Neural progenitor cell (in vitro differentiated cells): ENCODE results near the gene BAAT. TPM values are rescaled to one million over a fixed set of nuclear protein-coding genes. Genes with fewer than 3 reads are reported as not detected.
"Not testable (repeated sequence)": the region's sequence is repeated elsewhere in the genome, so short reads cannot be mapped to it uniquely, and the experiment has no call there.

Source experiments
- DNase-seq: peaks from one replicate; pipeline ENCODE4 v3.0.0-alpha.2; 2016; ENCODE audit warnings: low spot score
- H2AFZ ChIP-seq: fragments of 200-600 bp; sonication (generic); replicated peaks from 2 replicates; pipeline ENCODE4 v1.6.1; 2016; ENCODE audit warnings: antibody characterized with exemption
- H3F3A ChIP-seq: fragments of 200-600 bp; sonication (generic); 2 replicates; pipeline ENCODE4 v1.6.1; 2016; ENCODE audit warnings: antibody characterized with exemption, low read depth
- H3K27ac ChIP-seq: fragments of 200-600 bp; sonication (generic); 2 replicates; pipeline ENCODE4 v1.5.1; 2016; ENCODE audit warnings: mild to moderate bottlenecking
- H3K27me3 ChIP-seq: fragments of 200-600 bp; sonication (generic); 2 replicates; pipeline ENCODE4 v1.6.1; 2016; ENCODE audit warnings: mild to moderate bottlenecking, moderate library complexity
- H3K36me3 ChIP-seq: fragments of 200-600 bp; sonication (generic); 2 replicates; pipeline ENCODE4 v1.5.1; 2016
- H3K4me1 ChIP-seq: fragments of 200-600 bp; sonication (generic); 2 replicates; pipeline ENCODE4 v1.6.1; 2016; ENCODE audit warnings: mixed run types
- H3K4me2 ChIP-seq: fragments of 200-600 bp; sonication (generic); 2 replicates; pipeline ENCODE4 v1.6.1; 2016
- H3K4me3 ChIP-seq: fragments of 200-600 bp; sonication (generic); 2 replicates; pipeline ENCODE4 v1.5.1; 2016
- H3K79me2 ChIP-seq: fragments of 200-600 bp; sonication (generic); 2 replicates; pipeline ENCODE4 v1.6.1; 2016; ENCODE audit warnings: low read depth
- H3K9ac ChIP-seq: fragments of 200-600 bp; sonication (generic); 2 replicates; pipeline ENCODE4 v1.6.1; 2016
- H3K9me3 ChIP-seq: fragments of 200-600 bp; sonication (generic); 2 replicates; pipeline ENCODE4 v1.5.1; 2016; ENCODE audit warnings: low read depth
- H4K20me1 ChIP-seq: fragments of 200-600 bp; sonication (generic); 2 replicates; pipeline ENCODE4 v1.6.1; 2016; ENCODE audit warnings: low read depth
- H3K27ac Mint-ChIP-seq: 3 replicates; pipeline ENCODE4 v1.8.0; 2021; ENCODE audit warnings: mixed read lengths
- H3K27me3 Mint-ChIP-seq: 2 replicates; pipeline ENCODE4 v1.8.0; 2022; ENCODE audit warnings: low read depth, mild to moderate bottlenecking, inconsistent platforms, moderate library complexity, mixed read lengths; ENCODE audit not compliant: insufficient read depth
- H3K36me3 Mint-ChIP-seq: 3 replicates; pipeline ENCODE4 v1.8.0; 2021; ENCODE audit warnings: mixed read lengths
- H3K4me1 Mint-ChIP-seq: 3 replicates; pipeline ENCODE4 v1.8.0; 2021; ENCODE audit warnings: mixed read lengths
- H3K4me3 Mint-ChIP-seq: 3 replicates; pipeline ENCODE4 v1.8.0; 2021; ENCODE audit warnings: mild to moderate bottlenecking, moderate library complexity, mixed read lengths
- H3K9me3 Mint-ChIP-seq: 3 replicates; pipeline ENCODE4 v1.8.0; 2020; ENCODE audit warnings: mixed read lengths
- CTCF ChIP-seq: fragments of 200-600 bp; sonication (generic); IDR thresholded peaks from 2 replicates; pipeline ENCODE4 v1.5.1; 2017; ENCODE audit warnings: antibody characterized with exemption, mild to moderate bottlenecking
- EZH2 ChIP-seq: fragments of 200-600 bp; sonication (generic); IDR thresholded peaks from 2 replicates; pipeline ENCODE4 v1.6.1; 2017; ENCODE audit warnings: antibody characterized with exemption, mild to moderate bottlenecking, moderate library complexity
- EZH2phosphoT487 ChIP-seq: fragments of 200-600 bp; sonication (generic); IDR thresholded peaks from 2 replicates; pipeline ENCODE4 v1.6.1; 2017; ENCODE audit warnings: antibody characterized with exemption
- total RNA-seq: library from RNA; depleted of rRNA; stranded (reverse); fragments of >200 nt; gene quantifications from 2 replicates; pipeline ENCODE4 v1.2.3, GENCODE V29; 2015; ENCODE audit warnings: low replicate concordance

The BAAT gene
- total RNA-seq, 1 donor from 2014 or later = 0.09 TPM

GRCh38 chr9:101333490-101333889 is 51.3 kb downstream of the BAAT start:
- Histone ChIP-seq H3K79me2 (no peaks in the 10 kb centered on the region), H4K20me1 (no peaks in the 10 kb centered on the region), H3K4me1 (no peaks in the 10 kb centered on the region), H3K27ac (no peak overlapping the region), H2AFZ (no peak overlapping the region), H3K4me3 (no peak overlapping the region), H3K9ac (no peak overlapping the region), H3F3A (no peaks in the 10 kb centered on the region), H3K27me3 (no peaks in the 10 kb centered on the region), H3K36me3 (no peaks in the 10 kb centered on the region), H3K9me3 (no peaks in the 10 kb centered on the region), H3K4me2 (no peak overlapping the region)
- no peak for DNase-seq
- no peaks in the 10 kb centered on the region for H3K4me1 Mint-ChIP-seq
- no peak overlapping the region for H3K27ac Mint-ChIP-seq
- no peak overlapping the region for H3K4me3 Mint-ChIP-seq
- peaks cover 2% of the 10 kb centered on the region for H3K9me3 Mint-ChIP-seq
- no peaks in the 10 kb centered on the region for H3K36me3 Mint-ChIP-seq
- H3K27me3 Mint-ChIP-seq = no peaks in the 10 kb centered on the region
- no peak for TF ChIP-seq EZH2phosphoT487
- no peak for TF ChIP-seq EZH2
- no peak for TF ChIP-seq CTCF

- Histone ChIP-seq H3K36me3 (no peaks in the 10 kb centered on the region), H3K4me3 (no peak overlapping the region), H3K9ac (no peak overlapping the region), H3K79me2 (no peaks in the 10 kb centered on the region), H2AFZ (no peak overlapping the region), H4K20me1 (no peaks in the 10 kb centered on the region), H3K27me3 (no peaks in the 10 kb centered on the region), H3K4me1 (no peaks in the 10 kb centered on the region), H3K4me2 (no peak overlapping the region), H3K27ac (no peak overlapping the region), H3F3A (no peaks in the 10 kb centered on the region), H3K9me3 (no peaks in the 10 kb centered on the region)
- Mint-ChIP-seq H3K27ac (no peak overlapping the region), H3K36me3 (no peaks in the 10 kb centered on the region), H3K4me1 (no peaks in the 10 kb centered on the region), H3K9me3 (peaks cover 2% of the 10 kb centered on the region), H3K4me3 (no peak overlapping the region), H3K27me3 (no peaks in the 10 kb centered on the region)
- TF ChIP-seq EZH2phosphoT487 (no peak), CTCF (no peak), EZH2 (no peak)
- DNase-seq = no peak
Measured at GRCh38 chr9:101332362-101332761, 52.4 kb downstream of the BAAT start.

- H3K4me3 Mint-ChIP-seq, H3K27me3 ChIP-seq, H3K4me1 Mint-ChIP-seq, H3K9ac ChIP-seq, H3K9me3 Mint-ChIP-seq, H2AFZ ChIP-seq, H3F3A ChIP-seq, H3K4me3 ChIP-seq, H3K4me1 ChIP-seq, H3K9me3 ChIP-seq, DNase-seq, H3K36me3 Mint-ChIP-seq, H3K36me3 ChIP-seq, H3K27ac Mint-ChIP-seq, H3K27ac ChIP-seq, H3K27me3 Mint-ChIP-seq, H3K79me2 ChIP-seq, H4K20me1 ChIP-seq, H3K4me2 ChIP-seq: not testable (repeated sequence)
Measured at GRCh38 chr9:101327422-101327909, 57.3 kb downstream of the BAAT start.

- no peak overlapping the region for H2AFZ ChIP-seq
Measured at GRCh38 chr9:101326501-101326900, 58.3 kb downstream of the BAAT start.

More at GRCh38 chr9:101326501-101326900, 58.3 kb downstream of the BAAT start:
- no peak overlapping the region for H3K4me2 ChIP-seq
- no peaks in the 10 kb centered on the region for H3K27me3 Mint-ChIP-seq
- no peaks in the 10 kb centered on the region for H3K79me2 ChIP-seq
- no peak overlapping the region for H3K27ac ChIP-seq
- H3K4me1 ChIP-seq = no peaks in the 10 kb centered on the region
- no peaks in the 10 kb centered on the region for H3K4me1 Mint-ChIP-seq
- no peaks in the 10 kb centered on the region for H4K20me1 ChIP-seq
- H3K9ac ChIP-seq = no peak overlapping the region
- H3F3A ChIP-seq = no peaks in the 10 kb centered on the region
- no peak for DNase-seq
- no peaks in the 10 kb centered on the region for H3K9me3 ChIP-seq
- H3K36me3 ChIP-seq = no peaks in the 10 kb centered on the region
- no peaks in the 10 kb centered on the region for H3K36me3 Mint-ChIP-seq
- H3K27me3 ChIP-seq = no peaks in the 10 kb centered on the region
- no peak for TF ChIP-seq EZH2phosphoT487
- TF ChIP-seq EZH2 = no peak
- no peak for TF ChIP-seq CTCF
- peaks cover 6% of the 10 kb centered on the region for H3K9me3 Mint-ChIP-seq
- H3K4me3 ChIP-seq = no peak overlapping the region
- H3K27ac Mint-ChIP-seq = no peak overlapping the region
- no peak overlapping the region for H3K4me3 Mint-ChIP-seq
